ENCODE measurements around the gene ENTHD1. TPM values are rescaled to one million over a fixed set of nuclear protein-coding genes. Genes with fewer than 3 reads are reported as not detected.

ENTHD1 gene
- total and polyA plus RNA-seq, 8 donors, result 0.02 TPM; not detected in 7

GRCh38 chr22:39925273-39925672 is 31.7 kb upstream of the ENTHD1 start:
- DNase-seq (no peak), FAIRE-seq (no peak), ATAC-seq (no peak)
- no peaks in the 10 kb centered on the region for H3K9me3 ChIP-seq
- no peaks in the 10 kb centered on the region for H3K36me3 ChIP-seq
- H3K4me1 ChIP-seq, result no peaks in the 10 kb centered on the region
- intact Hi-C loops (cut with DNase I), result no loop called here
- no peak for TF ChIP-seq CTCF (IDR thresholded peaks at IDR 0.05)
- 84 to 93% methylated on average over 2 of the region's 2 CpGs for WGBS, 2 donors
- H3K27ac ChIP-seq, result no peak overlapping the region
- H3K4me3 ChIP-seq, result no peak overlapping the region
- H3K27me3 ChIP-seq, result no peaks in the 10 kb centered on the region

GRCh38 chr22:39924286-39924685 is 30.7 kb upstream of the ENTHD1 start:
- ATAC-seq, result no peak
- no peak for FAIRE-seq
- DNase-seq, result no peak
- TF ChIP-seq CTCF (IDR thresholded peaks at IDR 0.05), result no peak
- intact Hi-C loops (cut with DNase I), result no loop called here
- H3K4me3 ChIP-seq, result no peak overlapping the region
- H3K27ac ChIP-seq, result no peak overlapping the region
- 88 to 91% methylated on average over 18 of the region's 18 CpGs for WGBS, 2 donors
- no peaks in the 10 kb centered on the region for H3K9me3 ChIP-seq
- no peaks in the 10 kb centered on the region for H3K4me1 ChIP-seq
- H3K36me3 ChIP-seq, result no peaks in the 10 kb centered on the region
- H3K27me3 ChIP-seq, result no peaks in the 10 kb centered on the region

GRCh38 chr22:39923696-39924095 is 30.1 kb upstream of the ENTHD1 start:
- intact Hi-C loops (cut with DNase I), result no loop called here
- no peak for TF ChIP-seq CTCF (IDR thresholded peaks at IDR 0.05)
- DNase-seq, result peak in 2 of 6 donors; percentile 28 to 44
- H3K27me3 ChIP-seq, result no peaks in the 10 kb centered on the region
- no peaks in the 10 kb centered on the region for H3K36me3 ChIP-seq
- 10 to 13% methylated on average over 5 of the region's 5 CpGs for WGBS, 2 donors
- FAIRE-seq, result no peak
- H3K27ac ChIP-seq, result no peak overlapping the region
- peak; percentile 69 to 83 (median 76) for ATAC-seq
- H3K4me1 ChIP-seq, result no peaks in the 10 kb centered on the region
- no peak overlapping the region for H3K4me3 ChIP-seq
- no peaks in the 10 kb centered on the region for H3K9me3 ChIP-seq

- ATAC-seq, result no peak
These were observed 26.7 kb upstream of the ENTHD1 start for GRCh38 chr22:39920134-39920743.

More at GRCh38 chr22:39920134-39920743, 26.7 kb upstream of the ENTHD1 start:
- H3K4me1 ChIP-seq, result no peaks in the 10 kb centered on the region
- H3K9me3 ChIP-seq, result no peaks in the 10 kb centered on the region
- no peak for FAIRE-seq
- intact Hi-C loops (cut with DNase I), result no loop called here
- no peaks in the 10 kb centered on the region for H3K36me3 ChIP-seq
- H3K27ac ChIP-seq, result no peak overlapping the region
- H3K4me3 ChIP-seq, result no peak overlapping the region
- no peak for TF ChIP-seq CTCF (IDR thresholded peaks at IDR 0.05)
- H3K27me3 ChIP-seq, result no peaks in the 10 kb centered on the region
- DNase-seq, result no peak
- WGBS, 2 donors, result 85 to 88% methylated on average over 8 of the region's 8 CpGs
